Osteocyte (in vitro differentiated cells): ENCODE results near the gene FHOD3. TPM values are rescaled to one million over a fixed set of nuclear protein-coding genes. Genes with fewer than 3 reads are reported as not detected.

Experiments used
- DNase-seq: peaks from one replicate; pipeline ENCODE4 v3.0.0; 2021; ENCODE audit warnings: mixed read lengths; ENCODE audit not compliant: unreplicated experiment; ENCODE audit errors: extremely low spot score
- H3K27ac Mint-ChIP-seq: one replicate; pipeline ENCODE4 v1.8.0; 2021; ENCODE audit warnings: mild to moderate bottlenecking, mixed read lengths; ENCODE audit not compliant: unreplicated experiment
- H3K27me3 Mint-ChIP-seq: one replicate; pipeline ENCODE4 v1.8.0; 2021; ENCODE audit warnings: mixed read lengths; ENCODE audit not compliant: unreplicated experiment
- H3K36me3 Mint-ChIP-seq: one replicate; pipeline ENCODE4 v1.8.0; 2021; ENCODE audit warnings: mixed read lengths; ENCODE audit not compliant: unreplicated experiment
- H3K4me1 Mint-ChIP-seq: one replicate; pipeline ENCODE4 v1.8.0; 2021; ENCODE audit warnings: mixed read lengths; ENCODE audit not compliant: unreplicated experiment
- H3K4me3 Mint-ChIP-seq: one replicate; pipeline ENCODE4 v1.8.0; 2021; ENCODE audit warnings: mild to moderate bottlenecking, moderate library complexity, mixed read lengths; ENCODE audit not compliant: unreplicated experiment
- H3K9me3 Mint-ChIP-seq: one replicate; pipeline ENCODE4 v1.8.0; 2021; ENCODE audit warnings: mixed read lengths; ENCODE audit not compliant: unreplicated experiment
- total RNA-seq: library from RNA; stranded (reverse); gene quantifications from 2 replicates; pipeline ENCODE4 v1.2.1, GENCODE V29; 2021
- TF ChIP-seq, protein P1 (sequence below): fragments of 200-600 bp; sonication (generic); IDR thresholded peaks from 2 replicates; pipeline ENCODE4 v1.5.0; 2021; ENCODE audit warnings: antibody characterized with exemption, mild to moderate bottlenecking, moderate library complexity

FHOD3 gene
- total RNA-seq, 1 donor from 2014 or later: 1.2 TPM

DNA sequence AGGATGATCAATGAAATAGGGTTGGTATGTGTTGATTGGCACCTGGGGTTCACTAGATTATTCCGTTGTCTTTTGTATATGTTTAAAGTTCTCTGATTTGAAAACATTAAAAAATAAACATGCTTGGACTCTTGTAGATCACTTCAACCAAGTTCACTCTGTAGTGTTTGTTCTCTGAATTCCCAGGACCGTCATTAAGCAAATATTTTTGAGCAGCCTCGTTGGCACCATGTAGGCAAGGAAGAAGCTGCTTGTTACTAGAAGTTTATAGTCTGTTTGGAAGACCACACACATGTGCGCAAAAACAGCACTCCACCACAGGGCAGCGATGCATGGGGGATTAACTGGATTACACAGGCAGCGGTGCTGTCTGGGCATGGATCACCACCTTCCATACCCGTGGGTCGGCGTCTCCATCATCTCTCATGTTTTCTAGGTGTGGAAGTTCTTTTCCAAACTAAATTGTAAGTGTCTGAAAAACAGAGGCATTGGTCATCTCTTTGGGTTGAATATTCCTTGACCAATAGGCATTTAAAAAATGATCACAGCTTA lies 212.2 kb downstream of the FHOD3 start:
- Mint-ChIP-seq H3K9me3 (no peaks in the 10 kb centered on the region), H3K36me3 (no peaks in the 10 kb centered on the region), H3K4me3 (no peak overlapping the region), H3K4me1 (no peaks in the 10 kb centered on the region), H3K27ac (no peak overlapping the region), H3K27me3 (no peaks in the 10 kb centered on the region)
- no peak for DNase-seq
- TF ChIP-seq, protein P1, sequence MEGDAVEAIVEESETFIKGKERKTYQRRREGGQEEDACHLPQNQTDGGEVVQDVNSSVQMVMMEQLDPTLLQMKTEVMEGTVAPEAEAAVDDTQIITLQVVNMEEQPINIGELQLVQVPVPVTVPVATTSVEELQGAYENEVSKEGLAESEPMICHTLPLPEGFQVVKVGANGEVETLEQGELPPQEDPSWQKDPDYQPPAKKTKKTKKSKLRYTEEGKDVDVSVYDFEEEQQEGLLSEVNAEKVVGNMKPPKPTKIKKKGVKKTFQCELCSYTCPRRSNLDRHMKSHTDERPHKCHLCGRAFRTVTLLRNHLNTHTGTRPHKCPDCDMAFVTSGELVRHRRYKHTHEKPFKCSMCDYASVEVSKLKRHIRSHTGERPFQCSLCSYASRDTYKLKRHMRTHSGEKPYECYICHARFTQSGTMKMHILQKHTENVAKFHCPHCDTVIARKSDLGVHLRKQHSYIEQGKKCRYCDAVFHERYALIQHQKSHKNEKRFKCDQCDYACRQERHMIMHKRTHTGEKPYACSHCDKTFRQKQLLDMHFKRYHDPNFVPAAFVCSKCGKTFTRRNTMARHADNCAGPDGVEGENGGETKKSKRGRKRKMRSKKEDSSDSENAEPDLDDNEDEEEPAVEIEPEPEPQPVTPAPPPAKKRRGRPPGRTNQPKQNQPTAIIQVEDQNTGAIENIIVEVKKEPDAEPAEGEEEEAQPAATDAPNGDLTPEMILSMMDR: no peak

GRCh38 chr18:36511791-36512352 lies 214.4 kb downstream of the FHOD3 start:
- Mint-ChIP-seq H3K4me3 (no peak overlapping the region), H3K9me3 (no peaks in the 10 kb centered on the region), H3K27ac (no peak overlapping the region), H3K4me1 (no peaks in the 10 kb centered on the region), H3K27me3 (no peaks in the 10 kb centered on the region), H3K36me3 (no peaks in the 10 kb centered on the region)
- peak; percentile 19 for DNase-seq
- TF ChIP-seq, protein P1: no peak

GRCh38 chr18:36513556-36513955 lies 216.0 kb downstream of the FHOD3 start:
- Mint-ChIP-seq H3K36me3 (no peaks in the 10 kb centered on the region), H3K4me1 (no peaks in the 10 kb centered on the region), H3K27ac (no peak overlapping the region), H3K4me3 (no peak overlapping the region), H3K9me3 (no peaks in the 10 kb centered on the region), H3K27me3 (no peaks in the 10 kb centered on the region)
- TF ChIP-seq, protein P1: no peak
- DNase-seq: peak; percentile 5

- no peaks in the 10 kb centered on the region for H3K9me3 Mint-ChIP-seq
- no peaks in the 10 kb centered on the region for H3K36me3 Mint-ChIP-seq
- TF ChIP-seq, protein P1: no peak
- no peak overlapping the region for H3K27ac Mint-ChIP-seq
- H3K4me3 Mint-ChIP-seq: no peak overlapping the region
- no peaks in the 10 kb centered on the region for H3K4me1 Mint-ChIP-seq
- H3K27me3 Mint-ChIP-seq: no peaks in the 10 kb centered on the region
- peak; percentile 68 for DNase-seq
Measured at GRCh38 chr18:36514778-36515177, 217.3 kb downstream of the FHOD3 start.

- DNase-seq: peak; percentile 71
- Mint-ChIP-seq H3K27me3 (no peaks in the 10 kb centered on the region), H3K4me1 (no peaks in the 10 kb centered on the region), H3K9me3 (no peaks in the 10 kb centered on the region), H3K4me3 (no peak overlapping the region), H3K27ac (no peak overlapping the region), H3K36me3 (no peaks in the 10 kb centered on the region)
- TF ChIP-seq, protein P1: no peak
Measured at GRCh38 chr18:36516258-36516657, 218.7 kb downstream of the FHOD3 start.
